ENCODE data around the gene PRTFDC1.

DNA sequence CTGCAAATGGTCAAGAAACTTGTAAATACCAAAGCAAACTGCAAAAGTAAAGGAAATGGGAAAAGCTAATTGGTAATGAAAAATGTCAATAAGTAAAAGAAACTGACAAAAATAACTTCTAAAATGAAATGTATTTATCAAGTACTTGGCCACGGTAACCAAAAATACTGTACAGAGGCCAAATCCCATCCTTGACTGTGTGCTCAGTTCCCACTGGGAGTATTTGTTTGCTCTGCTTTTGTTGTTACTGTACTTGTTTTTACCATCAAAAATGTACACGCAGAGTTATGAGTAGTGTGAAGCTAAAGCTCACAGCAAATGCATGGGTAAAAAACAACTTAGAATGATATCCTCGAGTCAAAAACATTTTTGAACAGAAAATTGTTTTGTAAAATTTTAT lies 32.5 kb upstream of the PRTFDC1 start:
- TF ChIP-seq POLR2A (IDR thresholded peaks at IDR 0.05): no peak
- TF ChIP-seq, protein P1, sequence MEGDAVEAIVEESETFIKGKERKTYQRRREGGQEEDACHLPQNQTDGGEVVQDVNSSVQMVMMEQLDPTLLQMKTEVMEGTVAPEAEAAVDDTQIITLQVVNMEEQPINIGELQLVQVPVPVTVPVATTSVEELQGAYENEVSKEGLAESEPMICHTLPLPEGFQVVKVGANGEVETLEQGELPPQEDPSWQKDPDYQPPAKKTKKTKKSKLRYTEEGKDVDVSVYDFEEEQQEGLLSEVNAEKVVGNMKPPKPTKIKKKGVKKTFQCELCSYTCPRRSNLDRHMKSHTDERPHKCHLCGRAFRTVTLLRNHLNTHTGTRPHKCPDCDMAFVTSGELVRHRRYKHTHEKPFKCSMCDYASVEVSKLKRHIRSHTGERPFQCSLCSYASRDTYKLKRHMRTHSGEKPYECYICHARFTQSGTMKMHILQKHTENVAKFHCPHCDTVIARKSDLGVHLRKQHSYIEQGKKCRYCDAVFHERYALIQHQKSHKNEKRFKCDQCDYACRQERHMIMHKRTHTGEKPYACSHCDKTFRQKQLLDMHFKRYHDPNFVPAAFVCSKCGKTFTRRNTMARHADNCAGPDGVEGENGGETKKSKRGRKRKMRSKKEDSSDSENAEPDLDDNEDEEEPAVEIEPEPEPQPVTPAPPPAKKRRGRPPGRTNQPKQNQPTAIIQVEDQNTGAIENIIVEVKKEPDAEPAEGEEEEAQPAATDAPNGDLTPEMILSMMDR (IDR thresholded peaks at IDR 0.05): no peak

Data from esophagus squamous epithelium (tissue), 4 donors.